Bronchial epithelial cell (primary cell): Measurements from ENCODE around the gene NEMP2. TPM values are rescaled to one million over a fixed set of nuclear protein-coding genes. Genes with fewer than 3 reads are reported as not detected.

Source experiments
- DNase-seq: peaks from one replicate; pipeline ENCODE4 v3.0.0-alpha.2; 2010; ENCODE audit warnings: low read depth
- FAIRE-seq: peaks from 2 replicates; lab custom pipeline; 2011; peaks lifted over from hg19 to GRCh38; lab: Jason Lieb, UNC
- H3K27me3 ChIP-seq: 2 replicates; pipeline ENCODE4 v1.5.1; 2011; ENCODE audit warnings: low read length; ENCODE audit not compliant: control insufficient read depth, insufficient read depth
- H3K36me3 ChIP-seq: 2 replicates; pipeline ENCODE4 v1.5.1; 2011; ENCODE audit warnings: low read length; ENCODE audit not compliant: control insufficient read depth, insufficient read depth
- H3K4me3 ChIP-seq: 2 replicates; pipeline ENCODE4 v1.5.1; 2011; ENCODE audit warnings: mild to moderate bottlenecking, low read depth, low read length, control low read depth
- CTCF ChIP-seq: IDR thresholded peaks from 2 replicates; pipeline ENCODE4 v1.5.1; 2011; ENCODE audit warnings: mild to moderate bottlenecking, moderate library complexity, low read length, control low read depth, inconsistent platforms; ENCODE audit not compliant: insufficient read depth, severe bottlenecking
- total RNA-seq: library from RNA; depleted of rRNA; stranded (reverse); fragments of >200 nt; gene quantifications from 2 replicates; pipeline ENCODE4 v1.2.1, GENCODE V29; 2014

NEMP2 gene, protein sequence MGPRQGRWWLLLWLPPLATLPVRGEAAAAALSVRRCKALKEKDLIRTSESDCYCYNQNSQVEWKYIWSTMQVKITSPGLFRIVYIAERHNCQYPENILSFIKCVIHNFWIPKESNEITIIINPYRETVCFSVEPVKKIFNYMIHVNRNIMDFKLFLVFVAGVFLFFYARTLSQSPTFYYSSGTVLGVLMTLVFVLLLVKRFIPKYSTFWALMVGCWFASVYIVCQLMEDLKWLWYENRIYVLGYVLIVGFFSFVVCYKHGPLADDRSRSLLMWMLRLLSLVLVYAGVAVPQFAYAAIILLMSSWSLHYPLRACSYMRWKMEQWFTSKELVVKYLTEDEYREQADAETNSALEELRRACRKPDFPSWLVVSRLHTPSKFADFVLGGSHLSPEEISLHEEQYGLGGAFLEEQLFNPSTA
- total RNA-seq: 1.8 and 1.9 TPM in 2 replicates

- FAIRE-seq (no peak), DNase-seq (no peak)
- no peaks in the 10 kb centered on the region for H3K36me3 ChIP-seq
- no peaks in the 10 kb centered on the region for H3K27me3 ChIP-seq
- H3K4me3 ChIP-seq: peak within 1 kb of the TSS; percentile 74
- TF ChIP-seq CTCF: no peak
These were observed at the start of gene NEMP2 for GRCh38 chr2:190534310-190535120. Gene NEMP2, minus strand, starts transcription at chr2:190534722. Its CDS starts 67 bp downstream, at chr2:190534655.

DNA sequence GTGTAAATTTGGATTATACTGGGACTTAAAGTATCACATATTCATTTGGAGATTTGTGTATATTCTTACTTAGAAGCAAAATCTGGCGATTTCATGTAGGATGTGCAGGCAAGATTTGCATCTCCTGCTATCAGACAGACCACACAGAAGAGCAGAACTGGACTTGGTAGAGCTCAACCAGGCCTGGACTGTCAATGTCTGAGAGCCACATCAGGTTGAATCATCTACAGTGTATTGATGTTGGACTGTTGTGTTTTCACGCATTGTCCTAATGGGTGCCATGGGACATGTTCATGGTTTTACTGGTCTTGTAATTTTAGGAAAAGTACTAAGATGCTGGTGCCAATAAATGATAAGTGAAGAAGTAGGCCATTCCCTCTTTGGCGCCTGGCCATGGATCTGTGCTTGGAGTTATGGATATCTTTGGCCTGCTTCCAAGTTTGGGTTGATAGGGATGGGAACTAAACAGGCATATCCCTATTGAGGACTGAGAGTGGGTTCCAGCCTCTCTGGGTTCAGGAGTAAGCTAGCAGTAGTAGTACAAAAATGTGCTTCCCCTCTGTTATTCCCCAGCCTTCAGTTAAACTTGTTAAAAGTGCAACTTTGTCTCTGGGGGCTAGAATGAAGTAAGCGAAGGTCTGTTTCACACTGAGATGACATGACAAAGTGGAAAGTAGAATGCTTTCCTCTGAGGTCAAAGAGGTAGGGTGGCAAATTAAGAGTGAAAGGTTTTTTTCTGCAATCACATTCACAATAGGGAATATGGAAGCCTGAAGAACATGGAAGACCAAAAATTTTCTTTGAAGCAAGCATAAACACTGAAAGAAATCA, 49.2 kb upstream of the NEMP2 start:
- no peak for DNase-seq
- Histone ChIP-seq H3K27me3 (no peaks in the 10 kb centered on the region), H3K4me3 (no peak overlapping the region), H3K36me3 (no peaks in the 10 kb centered on the region)
- TF ChIP-seq CTCF: no peak
- FAIRE-seq: no peak

DNA sequence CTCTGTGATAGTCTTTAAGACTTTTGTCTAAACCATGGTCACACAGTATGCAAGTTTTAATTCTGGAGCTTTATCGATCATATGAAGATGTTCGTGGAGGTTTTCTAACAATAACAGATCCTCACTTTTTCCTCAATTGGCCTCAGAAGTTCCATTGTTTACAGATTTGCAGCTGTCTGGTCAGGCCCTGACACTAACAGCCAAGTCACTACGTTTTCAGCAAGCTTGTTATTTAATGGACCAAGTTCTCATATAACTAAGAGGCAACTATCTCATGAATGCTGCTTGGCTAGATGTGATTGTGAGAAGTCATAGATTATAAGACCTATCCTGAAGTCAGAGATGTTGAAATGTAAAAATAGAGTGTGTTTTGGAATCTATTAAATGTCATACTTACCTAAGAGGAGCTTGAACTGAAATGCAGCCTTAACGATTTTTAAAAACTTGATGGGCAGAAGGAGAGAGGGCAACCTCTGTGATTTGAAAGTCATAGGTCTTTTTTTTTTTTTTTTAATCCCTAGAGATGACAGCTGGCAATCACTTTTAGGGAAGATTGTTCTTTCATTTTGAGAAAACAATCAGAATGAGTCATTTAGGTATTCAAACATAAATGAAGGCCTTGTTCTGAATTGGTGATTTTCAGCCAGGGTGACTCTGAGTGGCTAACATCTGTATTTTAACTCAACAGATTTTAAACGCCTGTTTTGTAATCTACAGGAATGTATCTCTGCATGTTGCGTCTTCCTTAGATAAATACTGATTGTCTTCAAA, 48.4 kb upstream of the NEMP2 start:
- no peaks in the 10 kb centered on the region for H3K27me3 ChIP-seq
- H3K4me3 ChIP-seq: no peak overlapping the region
- H3K36me3 ChIP-seq: no peaks in the 10 kb centered on the region
- DNase-seq (no peak), FAIRE-seq (no peak)
- no peak for TF ChIP-seq CTCF

DNA sequence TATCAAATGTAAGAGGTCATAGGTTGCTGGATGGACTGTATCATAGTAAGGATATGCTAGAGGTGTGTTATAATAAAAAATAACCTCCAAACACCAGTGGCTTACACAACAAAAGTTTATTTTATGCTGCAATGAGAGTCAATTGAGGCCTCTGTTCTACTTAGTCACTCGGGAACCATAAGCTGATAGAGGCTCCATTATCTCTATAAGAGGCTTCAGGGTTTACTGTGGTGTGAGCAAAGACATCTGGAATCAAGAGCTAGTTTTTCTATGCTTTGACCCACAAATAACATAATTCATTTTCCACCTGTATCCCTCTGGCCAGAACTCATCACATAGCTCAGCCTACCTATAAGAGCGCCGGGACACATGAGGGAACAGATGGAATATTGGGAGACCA, 47.5 kb upstream of the NEMP2 start:
- DNase-seq (no peak), FAIRE-seq (no peak)
- no peaks in the 10 kb centered on the region for H3K27me3 ChIP-seq
- no peak for TF ChIP-seq CTCF
- no peak overlapping the region for H3K4me3 ChIP-seq
- no peaks in the 10 kb centered on the region for H3K36me3 ChIP-seq
